GM12892 (cell line): ENCODE measurements around the gene PNMT.

Experiments
- POLR2A ChIP-seq: IDR thresholded peaks from 2 replicates; pipeline ENCODE4 v1.6.1; 2011; ENCODE audit warnings: low read depth, low read length, control low read depth
- POLR2AphosphoS5 ChIP-seq: IDR thresholded peaks from 2 replicates; pipeline ENCODE4 v1.6.1; 2011; ENCODE audit warnings: low read depth, low read length, control low read depth
- TAF1 ChIP-seq: IDR thresholded peaks from 2 replicates; pipeline ENCODE4 v1.6.1; 2011; ENCODE audit warnings: low read depth, mild to moderate bottlenecking, control low read depth, low read length, borderline replicate concordance

- TF ChIP-seq POLR2A, result no peak
- TF ChIP-seq POLR2AphosphoS5, result no peak
- TF ChIP-seq TAF1, result no peak
These were observed 29.9 kb upstream of the PNMT start for GRCh38 chr17:39638317-39638716.
